ENCODE results near the gene DDX50.
"Not testable (repeated sequence)": the region's sequence is repeated elsewhere in the genome, so short reads cannot be mapped to it uniquely, and the experiment has no call there.

DDX50 gene

DNA sequence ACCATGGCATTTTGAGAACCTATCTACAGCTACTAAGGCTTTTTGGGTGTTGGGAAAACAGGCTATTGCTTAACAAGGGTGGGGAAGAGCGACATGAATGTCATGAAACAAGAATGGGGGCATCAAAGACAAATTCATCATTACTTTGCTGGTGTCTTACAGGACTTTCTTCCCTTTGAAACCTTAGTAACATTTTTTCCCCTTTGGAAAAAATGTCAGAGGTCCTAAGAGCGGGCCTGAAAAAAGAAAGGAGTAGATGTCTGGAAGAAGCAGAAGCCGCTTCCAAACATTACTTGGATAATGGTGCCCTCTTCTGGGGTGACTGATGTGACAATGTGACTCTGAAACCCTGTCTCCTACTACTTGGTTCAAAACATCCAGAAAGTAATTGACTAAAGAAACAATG lies 3.8 kb upstream of the DDX50 start:
- peak; percentile 74 for DNase-seq (ENCODE audit: low read depth, low spot score)

DNA sequence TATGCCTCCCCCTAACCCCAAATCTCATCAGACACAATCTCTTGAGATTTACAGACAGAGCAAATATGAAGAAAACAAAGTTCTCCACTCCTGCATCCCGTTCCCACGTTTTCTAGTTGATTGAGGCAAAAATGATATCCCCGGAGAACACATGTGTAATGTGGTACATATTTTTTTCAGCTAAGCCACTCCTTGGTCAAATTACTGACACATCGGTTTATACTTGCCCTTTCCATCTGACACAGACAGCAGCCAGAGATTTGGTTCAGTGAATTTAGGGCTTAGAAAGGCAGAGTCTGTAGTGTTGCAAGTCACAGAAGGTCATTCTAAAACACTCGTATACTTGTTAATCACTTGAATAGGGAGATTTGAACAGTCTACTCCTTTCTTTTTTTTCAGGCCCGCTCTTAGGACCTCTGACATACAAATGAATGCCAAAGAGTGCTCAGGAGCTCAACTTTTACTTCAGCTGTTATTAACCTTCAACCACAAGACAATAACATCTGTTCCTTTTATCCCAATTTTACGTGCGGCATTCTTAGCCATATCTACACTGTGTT lies 1.8 kb upstream of the DDX50 start:
- no peak for DNase-seq (ENCODE audit: low read depth, low spot score)
- TF ChIP-seq, protein P1, sequence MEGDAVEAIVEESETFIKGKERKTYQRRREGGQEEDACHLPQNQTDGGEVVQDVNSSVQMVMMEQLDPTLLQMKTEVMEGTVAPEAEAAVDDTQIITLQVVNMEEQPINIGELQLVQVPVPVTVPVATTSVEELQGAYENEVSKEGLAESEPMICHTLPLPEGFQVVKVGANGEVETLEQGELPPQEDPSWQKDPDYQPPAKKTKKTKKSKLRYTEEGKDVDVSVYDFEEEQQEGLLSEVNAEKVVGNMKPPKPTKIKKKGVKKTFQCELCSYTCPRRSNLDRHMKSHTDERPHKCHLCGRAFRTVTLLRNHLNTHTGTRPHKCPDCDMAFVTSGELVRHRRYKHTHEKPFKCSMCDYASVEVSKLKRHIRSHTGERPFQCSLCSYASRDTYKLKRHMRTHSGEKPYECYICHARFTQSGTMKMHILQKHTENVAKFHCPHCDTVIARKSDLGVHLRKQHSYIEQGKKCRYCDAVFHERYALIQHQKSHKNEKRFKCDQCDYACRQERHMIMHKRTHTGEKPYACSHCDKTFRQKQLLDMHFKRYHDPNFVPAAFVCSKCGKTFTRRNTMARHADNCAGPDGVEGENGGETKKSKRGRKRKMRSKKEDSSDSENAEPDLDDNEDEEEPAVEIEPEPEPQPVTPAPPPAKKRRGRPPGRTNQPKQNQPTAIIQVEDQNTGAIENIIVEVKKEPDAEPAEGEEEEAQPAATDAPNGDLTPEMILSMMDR (IDR thresholded peaks at IDR 0.05; ENCODE audit: low read depth, low read length): no peak
- in situ Hi-C loops (cut with HindIII; ENCODE audit: low sequenced_read_pairs): no loop called here
- no peak overlapping the region for H3K4me3 ChIP-seq (ENCODE audit: low read depth, low read length)

More for the DNA sequence above, 3.8 kb upstream of the DDX50 start:
- TF ChIP-seq, protein P1 (IDR thresholded peaks at IDR 0.05; ENCODE audit: low read depth, low read length): peak; percentile 48
- in situ Hi-C loops (cut with HindIII; ENCODE audit: low sequenced_read_pairs): no loop called here
- H3K4me3 ChIP-seq (ENCODE audit: low read depth, low read length): no peak overlapping the region

DNA sequence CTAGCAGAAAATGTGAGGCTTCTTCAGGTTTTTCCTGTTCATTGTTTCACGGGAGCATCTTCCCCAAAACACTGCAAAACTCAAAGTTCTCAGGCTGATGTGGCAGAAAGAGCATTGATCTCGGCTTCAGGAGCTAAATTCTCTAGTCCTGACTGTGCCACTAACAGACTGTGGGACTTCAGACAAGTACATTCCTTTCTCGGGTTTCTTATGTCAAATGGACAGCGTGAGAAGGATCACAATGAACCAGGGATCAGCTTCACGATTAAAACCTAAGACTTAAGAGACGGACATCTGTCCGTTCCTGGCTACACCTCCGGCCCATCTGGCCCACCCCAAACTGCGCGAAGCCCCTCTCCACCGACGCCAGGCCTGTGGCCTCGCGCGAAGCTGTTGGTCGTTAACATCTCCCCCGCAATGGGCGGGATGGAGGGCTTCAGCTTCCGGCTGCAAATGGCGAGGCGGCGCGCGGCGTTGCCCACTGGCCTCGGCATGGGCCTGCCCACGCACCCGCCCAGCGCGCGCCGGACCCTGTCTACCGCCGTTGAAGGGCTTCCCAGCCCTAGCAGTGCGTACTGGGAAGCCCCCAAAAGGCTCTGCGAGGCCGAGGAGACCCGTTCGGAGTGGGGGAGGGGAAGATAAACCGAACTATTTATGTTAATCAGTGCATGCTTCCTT lies 549 bp upstream of the DDX50 start:
- DNase-seq (ENCODE audit: low read depth, low spot score): no peak
- H3K4me3 ChIP-seq (ENCODE audit: low read depth, low read length): peak overlapping the region; percentile 81
- in situ Hi-C loops (cut with HindIII; ENCODE audit: low sequenced_read_pairs): no loop called here
- TF ChIP-seq, protein P1 (IDR thresholded peaks at IDR 0.05; ENCODE audit: low read depth, low read length): no peak

DNA sequence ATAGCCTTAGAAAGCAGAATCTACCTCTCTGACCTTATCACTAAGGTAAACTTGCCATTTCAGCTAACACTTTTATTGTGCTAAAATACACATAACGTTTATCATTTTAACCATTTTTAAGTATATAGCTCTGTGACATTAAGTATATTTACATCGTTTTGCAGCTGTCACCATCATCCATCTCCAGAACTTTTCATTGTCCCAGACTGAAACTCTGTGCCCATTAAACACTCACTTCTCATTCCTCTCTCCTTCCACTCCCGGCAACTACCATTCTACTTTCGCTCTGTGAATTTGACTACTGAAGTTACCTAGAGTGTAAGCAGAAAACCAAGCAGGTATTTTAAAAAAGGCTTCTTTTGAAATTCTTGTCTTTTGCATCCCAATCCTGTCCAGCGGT lies 1.3 kb downstream of the DDX50 start:
- DNase-seq (ENCODE audit: low read depth, low spot score): no peak
- in situ Hi-C loops (cut with HindIII; ENCODE audit: low sequenced_read_pairs): no loop called here
- peak overlapping the region; percentile 81 for H3K4me3 ChIP-seq (ENCODE audit: low read depth, low read length)
- TF ChIP-seq, protein P1 (IDR thresholded peaks at IDR 0.05; ENCODE audit: low read depth, low read length): no peak

DNA sequence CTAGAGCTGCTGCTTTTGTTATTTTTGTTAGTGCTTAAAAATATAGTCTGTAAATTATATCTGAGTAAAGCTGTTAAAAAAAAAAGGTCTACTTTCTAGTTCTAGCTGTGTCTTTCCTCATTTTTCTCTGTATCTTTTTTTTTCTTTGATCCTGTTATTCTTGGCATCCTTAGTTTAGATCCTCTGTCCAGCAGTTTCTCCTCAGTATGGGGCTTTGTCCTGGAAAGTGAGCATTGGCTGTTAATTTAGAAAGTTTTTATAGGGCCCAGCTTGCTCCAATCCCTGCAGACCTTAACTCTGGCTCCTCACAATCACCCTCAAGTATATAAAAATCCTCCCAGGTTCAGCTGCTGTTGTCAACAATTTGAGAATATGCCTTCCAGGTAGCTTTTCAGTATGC lies 23.5 kb downstream of the DDX50 start:
- no peak overlapping the region for H3K4me3 ChIP-seq (ENCODE audit: low read depth, low read length)
- in situ Hi-C loops (cut with HindIII; ENCODE audit: low sequenced_read_pairs): no loop called here
- DNase-seq (ENCODE audit: low read depth, low spot score): peak; percentile 56
- TF ChIP-seq, protein P1 (IDR thresholded peaks at IDR 0.05; ENCODE audit: low read depth, low read length): no peak

DNA sequence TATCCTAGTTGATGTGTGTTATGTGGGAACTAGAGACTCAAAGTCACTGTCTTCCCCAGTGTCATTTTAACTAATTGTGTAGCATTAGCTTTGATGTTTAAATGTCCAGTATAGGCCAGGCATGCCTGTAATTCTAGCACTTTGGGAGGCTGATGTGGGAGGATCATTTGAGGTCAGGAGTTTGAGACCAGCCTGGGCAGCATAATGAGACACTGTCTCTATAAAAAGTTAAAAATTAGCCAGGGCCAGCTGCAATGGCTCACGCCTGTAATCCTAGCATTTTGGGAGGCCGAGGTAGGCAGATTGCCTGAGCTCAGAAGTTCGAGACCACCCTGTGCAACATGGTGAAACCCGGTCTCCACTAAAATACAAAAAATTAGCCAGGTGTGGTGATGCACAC lies 24.4 kb downstream of the DDX50 start:
- no peak overlapping the region for H3K4me3 ChIP-seq (ENCODE audit: low read depth, low read length)
- TF ChIP-seq, protein P1 (IDR thresholded peaks at IDR 0.05; ENCODE audit: low read depth, low read length): no peak
- DNase-seq (ENCODE audit: low read depth, low spot score): no peak
- in situ Hi-C loops (cut with HindIII; ENCODE audit: low sequenced_read_pairs): no loop called here

DNA sequence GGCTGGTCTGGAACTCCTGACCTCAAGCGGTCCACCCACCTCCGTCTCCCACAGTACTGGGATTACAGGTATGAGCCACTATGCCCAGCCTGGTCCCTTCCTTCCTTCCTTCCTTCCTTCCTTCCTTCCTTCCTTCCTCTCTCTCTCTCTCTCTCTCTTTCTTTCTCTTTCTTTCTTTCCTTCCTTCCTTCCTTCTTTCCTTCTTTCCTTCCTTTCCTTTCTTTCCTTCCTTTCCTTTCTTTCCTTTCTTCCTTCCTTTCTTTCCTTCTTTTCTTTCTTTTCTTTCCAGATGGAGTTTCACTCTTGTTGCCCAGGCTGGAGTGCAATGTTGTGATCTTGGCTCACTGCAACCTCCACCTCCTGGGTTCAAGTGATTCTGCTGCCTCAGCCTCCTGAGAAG lies 28.0 kb downstream of the DDX50 start:
- in situ Hi-C loops (cut with HindIII; ENCODE audit: low sequenced_read_pairs); DNase-seq (ENCODE audit: low read depth, low spot score); H3K4me3 ChIP-seq (ENCODE audit: low read depth, low read length): not testable (repeated sequence)

DNA sequence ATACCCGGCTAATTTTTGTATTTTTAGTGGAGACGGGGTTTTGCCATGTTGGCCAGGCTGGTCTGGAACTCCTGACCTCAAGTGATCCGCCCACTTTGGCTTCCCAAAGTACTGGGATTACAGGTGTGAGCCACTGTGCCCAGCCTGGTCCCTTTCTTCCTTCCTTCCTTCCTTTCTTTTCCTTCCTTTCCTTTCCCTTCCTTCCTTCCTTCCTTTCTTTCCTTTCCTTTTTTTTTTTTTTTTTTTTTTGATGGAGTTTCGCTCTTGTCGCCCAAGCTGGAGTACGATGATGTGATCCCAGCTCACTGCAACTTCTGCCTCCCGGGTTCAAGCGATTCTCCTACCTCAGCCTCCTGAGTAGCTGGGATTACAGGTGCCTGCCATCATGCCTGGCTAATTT lies 28.8 kb downstream of the DDX50 start:
- in situ Hi-C loops (cut with HindIII; ENCODE audit: low sequenced_read_pairs); DNase-seq (ENCODE audit: low read depth, low spot score); H3K4me3 ChIP-seq (ENCODE audit: low read depth, low read length): not testable (repeated sequence)

DNA sequence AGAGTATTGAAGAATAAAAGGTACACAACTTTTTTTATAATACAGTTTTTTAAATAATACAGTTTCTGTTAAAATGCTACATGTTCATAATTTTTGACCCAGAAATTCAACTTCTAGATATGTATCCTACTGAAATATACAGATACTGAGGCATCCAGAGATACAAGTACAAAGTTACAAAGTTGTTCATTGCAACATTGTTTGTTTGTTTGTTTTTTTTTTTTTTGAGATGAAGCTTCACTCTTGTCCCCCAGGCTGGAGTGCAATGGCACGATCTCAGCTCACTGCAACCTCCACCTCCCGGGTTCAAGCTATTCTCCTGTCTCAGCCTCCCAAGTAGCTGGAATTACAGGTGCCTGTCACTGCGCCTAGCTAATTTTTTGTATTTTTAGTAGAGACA lies 31.7 kb downstream of the DDX50 start:
- DNase-seq (ENCODE audit: low read depth, low spot score); in situ Hi-C loops (cut with HindIII; ENCODE audit: low sequenced_read_pairs); H3K4me3 ChIP-seq (ENCODE audit: low read depth, low read length): not testable (repeated sequence)

All from astrocyte of the spinal cord (primary cell).